ENCODE data around the gene TRIP13.

GRCh38 chr5:865168-865521 is 27.5 kb upstream of the TRIP13 start:
- TF ChIP-seq ELK1 (CRISPR knock-in tag; IDR thresholded peaks at IDR 0.05) (no peak), ELF4 (CRISPR knock-in tag; IDR thresholded peaks at IDR 0.05) (no peak), CTCF (IDR thresholded peaks at IDR 0.05 in 2 of 3, conservative IDR thresholded peaks at IDR 0.05 in 1 of 3; ENCODE audit: insufficient read depth in 2 of 3, low read depth in 1 of 3, low read length in 3 of 3) (no peak), XRCC5 (IDR thresholded peaks at IDR 0.05; ENCODE audit: low read depth, low read length) (no peak), SIX5 (IDR thresholded peaks at IDR 0.05; ENCODE audit: borderline replicate concordance in 1 of 2, insufficient read depth in 1 of 2, low read depth in 1 of 2, low read length in 2 of 2) (no peak), RFX5 (IDR thresholded peaks at IDR 0.05; ENCODE audit: low read depth, low read length) (no peak), GTF2F1 (IDR thresholded peaks at IDR 0.05; ENCODE audit: low read depth, low read length) (no peak), EP300 (IDR thresholded peaks at IDR 0.05; ENCODE audit: low read length) (no peak), ZFP91 (CRISPR knock-in tag; IDR thresholded peaks at IDR 0.05) (no peak)

Data from K562 (cell line).